K562 (cell line): ENCODE data around the gene ANKLE1. TPM values are rescaled to one million over a fixed set of nuclear protein-coding genes. Genes with fewer than 3 reads are reported as not detected.
A peak's percentile ranks its signal among the peaks of the same experiment; 100 is the strongest.

Experiments used
- ATF4 ChIP-seq: fragments of 450-650 bp; formaldehyde crosslinking; IDR thresholded peaks from 2 replicates; pipeline ENCODE4 v1.4.0; 2022; ENCODE audit warnings: mild to moderate bottlenecking, moderate library complexity
- CBX3 ChIP-seq, 2 experiments: IDR thresholded peaks; 1 replicate in 1 of 2; 2 replicates in 1 of 2; pipeline ENCODE4 v1.6.1; 2012; ENCODE audit warnings: inconsistent platforms in 2 of 2, low read length in 2 of 2, borderline replicate concordance in 1 of 2, control low read depth in 1 of 2
- E2F3 ChIP-seq: fragments of 250-450 bp; sonication (Bioruptor Pico); IDR thresholded peaks from 2 replicates; pipeline ENCODE4 v1.4.0; 2020; ENCODE audit warnings: mild to moderate bottlenecking
- FOXK2 ChIP-seq, 2 experiments: fragments of 450-650 bp; IDR thresholded peaks in 1 of 2; conservative IDR thresholded peaks in 1 of 2; 2 replicates each; pipeline ENCODE4 v1.6.1; 2016; ENCODE audit warnings: low read depth in 2 of 2, mild to moderate bottlenecking in 1 of 2
- FOXP4 ChIP-seq: sonication (generic); formaldehyde crosslinking; IDR thresholded peaks from 2 replicates; pipeline ENCODE4 v1.8.0; 2022; ENCODE audit warnings: mild to moderate bottlenecking, missing genetic modification reagents, borderline replicate concordance
- MECOM ChIP-seq: fragments of 250-450 bp; sonication (Bioruptor Pico); IDR thresholded peaks from 2 replicates; pipeline ENCODE4 v1.8.0; 2022; ENCODE audit warnings: inconsistent platforms
- NFE2L1 ChIP-seq: fragments of 450-650 bp; IDR thresholded peaks from 2 replicates; pipeline ENCODE4 v1.6.1; 2016; ENCODE audit warnings: missing genetic modification characterization, low read depth, mild to moderate bottlenecking, missing compliant biosample characterization, moderate library complexity, borderline replicate concordance
- POLR2B ChIP-seq: fragments of 450-650 bp; IDR thresholded peaks from 2 replicates; pipeline ENCODE4 v1.6.1; 2018; ENCODE audit warnings: low read depth; ENCODE audit not compliant: partially characterized antibody
- RBM14 ChIP-seq: fragments of 200-400 bp; formaldehyde crosslinking; IDR thresholded peaks from 2 replicates; pipeline ENCODE4 v1.6.1; 2018; ENCODE audit warnings: low read depth, mild to moderate bottlenecking, low read length, moderate library complexity, borderline replicate concordance; ENCODE audit not compliant: insufficient read depth
- SRSF9 ChIP-seq: fragments of 200-400 bp; formaldehyde crosslinking; IDR thresholded peaks from 2 replicates; pipeline ENCODE4 v1.6.1; 2017; ENCODE audit warnings: low read depth, low read length, borderline replicate concordance
- THRB ChIP-seq: fragments of 450-650 bp; formaldehyde crosslinking; conservative IDR thresholded peaks from 2 replicates; pipeline ENCODE4 v1.4.0; 2022; ENCODE audit warnings: mild to moderate bottlenecking, missing genetic modification characterization
- XRCC4 ChIP-seq: IDR thresholded peaks from one replicate; pipeline ENCODE4 v1.6.1; 2011; ENCODE audit not compliant: insufficient read depth, insufficient read length; ENCODE audit errors: extremely low read depth
- ZBTB1 ChIP-seq: sonication (generic); formaldehyde crosslinking; IDR thresholded peaks from 2 replicates; pipeline ENCODE4 v1.8.1; 2023; ENCODE audit warnings: missing genetic modification reagents, low read depth, mild to moderate bottlenecking, borderline replicate concordance
- ZNF354B ChIP-seq: fragments of 250-450 bp; sonication (Bioruptor Pico); IDR thresholded peaks from 2 replicates; pipeline ENCODE4 v1.4.0; 2020
- ZNF395 ChIP-seq: fragments of 200-800 bp; sonication (Bioruptor generic); IDR thresholded peaks from 2 replicates; pipeline ENCODE4 v1.6.1; 2017; ENCODE audit warnings: missing genetic modification characterization, missing compliant biosample characterization
- polyA plus RNA-seq, 8 experiments: library from polyadenylated mRNA; depleted of rRNA in 4 of 8; stranded (reverse) in 5 of 8; unstranded in 3 of 8; fragments of >200 nt; fragmentation: Nextera tagmentation in 2 of 8; fragmentation: Illumina TruSeq in 1 of 8; extraction: Ambion mirVana in 2 of 8; extraction: Trizol in 1 of 8; gene quantifications; 2 replicates each; pipeline versions ENCODE4 v1.2.1 to v1.2.3, GENCODE V29; 2011 to 2014; ENCODE audit warnings: inconsistent platforms in 1 of 8, missing spikeins in 1 of 8
- total RNA-seq, 7 experiments: library from RNA; depleted of rRNA in 6 of 7; stranded (reverse); fragments of >200 nt in 6 of 7; fragmentation: Illumina TruSeq in 2 of 7; extraction: Trizol in 2 of 7; gene quantifications; 2 replicates each; pipeline versions ENCODE4 v1.2.1 to v1.2.3, GENCODE V29; 2011 to 2021; ENCODE audit warnings: low replicate concordance in 1 of 7
- TF ChIP-seq, protein P1 (sequence below): fragments of 450-650 bp; conservative IDR thresholded peaks from 2 replicates; pipeline ENCODE4 v1.6.1; 2016; ENCODE audit warnings: missing genetic modification characterization, low read depth, mild to moderate bottlenecking, missing compliant biosample characterization, moderate library complexity
- TF ChIP-seq, protein P2 (sequence below): fragments of 250-450 bp; sonication (Bioruptor Pico); IDR thresholded peaks from 2 replicates; pipeline ENCODE4 v1.8.0; 2021; ENCODE audit warnings: moderate library complexity, mild to moderate bottlenecking, inconsistent platforms

ANKLE1 gene
- total and polyA plus RNA-seq, 9 of the 15 experiments (the other 6 are each of a cell fraction or from before 2014, with no cell fraction given) = 0.63 to 9.2 (median 2.9) TPM

DNA sequence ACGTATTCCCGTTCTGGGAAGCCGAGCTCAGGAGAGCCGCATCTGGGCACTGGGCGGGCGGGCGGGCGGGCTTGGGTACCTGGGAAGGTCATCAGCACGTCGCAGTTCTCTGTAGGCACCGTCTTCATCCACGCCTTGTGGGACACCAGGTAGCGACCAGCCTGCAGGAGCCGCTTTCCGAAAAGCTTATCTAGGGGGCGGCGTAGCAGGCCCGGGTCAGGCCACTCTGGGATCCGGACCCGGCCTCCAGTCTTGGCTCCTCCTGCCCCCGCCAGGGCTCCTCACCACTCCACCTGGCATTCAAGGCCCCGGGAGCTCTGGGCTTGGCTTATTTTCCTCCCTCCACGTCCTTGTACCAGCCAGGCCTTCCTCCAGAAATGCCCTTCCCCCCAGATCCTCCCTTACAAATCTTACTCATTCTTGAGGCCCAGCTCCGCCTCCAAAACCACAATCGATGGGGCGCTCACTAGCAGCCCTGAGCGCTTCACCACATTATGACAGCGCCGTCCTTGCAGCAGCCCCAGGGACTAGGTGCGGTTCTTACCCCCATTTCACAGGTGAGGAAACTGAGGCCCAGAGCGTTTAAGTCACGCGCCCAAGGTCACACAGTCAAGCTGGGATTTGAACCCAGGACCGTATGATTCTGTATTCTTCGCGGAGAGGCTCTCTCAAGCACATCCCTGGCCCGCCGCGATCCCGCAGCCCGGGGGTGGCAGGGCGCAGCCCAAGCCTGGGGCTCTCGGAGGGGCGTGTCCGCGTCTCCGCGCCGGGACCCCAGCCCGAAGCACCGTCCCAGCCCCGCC is 52.1 kb downstream of the ANKLE1 start (continued):
- 0 out of 2 replicates have a peak, but pooled peaks have one; percentile 80 for TF ChIP-seq THRB (CRISPR knock-in tag)
- TF ChIP-seq, protein P1, sequence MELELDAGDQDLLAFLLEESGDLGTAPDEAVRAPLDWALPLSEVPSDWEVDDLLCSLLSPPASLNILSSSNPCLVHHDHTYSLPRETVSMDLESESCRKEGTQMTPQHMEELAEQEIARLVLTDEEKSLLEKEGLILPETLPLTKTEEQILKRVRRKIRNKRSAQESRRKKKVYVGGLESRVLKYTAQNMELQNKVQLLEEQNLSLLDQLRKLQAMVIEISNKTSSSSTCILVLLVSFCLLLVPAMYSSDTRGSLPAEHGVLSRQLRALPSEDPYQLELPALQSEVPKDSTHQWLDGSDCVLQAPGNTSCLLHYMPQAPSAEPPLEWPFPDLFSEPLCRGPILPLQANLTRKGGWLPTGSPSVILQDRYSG (tag) = no peak
- TF ChIP-seq CBX3 (IDR thresholded peaks at IDR 0.05; ENCODE audit: borderline replicate concordance in 1 of 2, low read length in 2 of 2) = peak in 1 of 2 experiments; percentile 86; a peak in 2 of 3 replicates
- peak; percentile 41 for TF ChIP-seq POLR2B
- TF ChIP-seq RBM14 = no peak
- no peak for TF ChIP-seq ZNF354B
- TF ChIP-seq FOXP4 (CRISPR knock-in tag) = no peak
- no peak for TF ChIP-seq SRSF9
- TF ChIP-seq E2F3 = no peak
- no peak for TF ChIP-seq ZNF395 (CRISPR knock-in tag)
- TF ChIP-seq FOXK2 (conservative IDR thresholded peaks at IDR 0.05 in 1 of 2, IDR thresholded peaks at IDR 0.05 in 1 of 2; ENCODE audit: low read depth in 2 of 2) = peak in 1 of 2 experiments; percentile 73; a peak in 1 of 4 replicates
- no peak for TF ChIP-seq MECOM (CRISPR knock-in tag)
- TF ChIP-seq, protein P2, sequence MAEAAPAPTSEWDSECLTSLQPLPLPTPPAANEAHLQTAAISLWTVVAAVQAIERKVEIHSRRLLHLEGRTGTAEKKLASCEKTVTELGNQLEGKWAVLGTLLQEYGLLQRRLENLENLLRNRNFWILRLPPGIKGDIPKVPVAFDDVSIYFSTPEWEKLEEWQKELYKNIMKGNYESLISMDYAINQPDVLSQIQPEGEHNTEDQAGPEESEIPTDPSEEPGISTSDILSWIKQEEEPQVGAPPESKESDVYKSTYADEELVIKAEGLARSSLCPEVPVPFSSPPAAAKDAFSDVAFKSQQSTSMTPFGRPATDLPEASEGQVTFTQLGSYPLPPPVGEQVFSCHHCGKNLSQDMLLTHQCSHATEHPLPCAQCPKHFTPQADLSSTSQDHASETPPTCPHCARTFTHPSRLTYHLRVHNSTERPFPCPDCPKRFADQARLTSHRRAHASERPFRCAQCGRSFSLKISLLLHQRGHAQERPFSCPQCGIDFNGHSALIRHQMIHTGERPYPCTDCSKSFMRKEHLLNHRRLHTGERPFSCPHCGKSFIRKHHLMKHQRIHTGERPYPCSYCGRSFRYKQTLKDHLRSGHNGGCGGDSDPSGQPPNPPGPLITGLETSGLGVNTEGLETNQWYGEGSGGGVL (CRISPR knock-in tag) = no peak
- no peak for TF ChIP-seq XRCC4
- no peak for TF ChIP-seq NFE2L1
- 0 out of 2 replicates have a peak, but pooled peaks have one; percentile 9 for TF ChIP-seq ATF4
- no peak for TF ChIP-seq ZBTB1 (CRISPR knock-in tag)
